Measurements from ENCODE around the gene EHBP1L1.

DNA sequence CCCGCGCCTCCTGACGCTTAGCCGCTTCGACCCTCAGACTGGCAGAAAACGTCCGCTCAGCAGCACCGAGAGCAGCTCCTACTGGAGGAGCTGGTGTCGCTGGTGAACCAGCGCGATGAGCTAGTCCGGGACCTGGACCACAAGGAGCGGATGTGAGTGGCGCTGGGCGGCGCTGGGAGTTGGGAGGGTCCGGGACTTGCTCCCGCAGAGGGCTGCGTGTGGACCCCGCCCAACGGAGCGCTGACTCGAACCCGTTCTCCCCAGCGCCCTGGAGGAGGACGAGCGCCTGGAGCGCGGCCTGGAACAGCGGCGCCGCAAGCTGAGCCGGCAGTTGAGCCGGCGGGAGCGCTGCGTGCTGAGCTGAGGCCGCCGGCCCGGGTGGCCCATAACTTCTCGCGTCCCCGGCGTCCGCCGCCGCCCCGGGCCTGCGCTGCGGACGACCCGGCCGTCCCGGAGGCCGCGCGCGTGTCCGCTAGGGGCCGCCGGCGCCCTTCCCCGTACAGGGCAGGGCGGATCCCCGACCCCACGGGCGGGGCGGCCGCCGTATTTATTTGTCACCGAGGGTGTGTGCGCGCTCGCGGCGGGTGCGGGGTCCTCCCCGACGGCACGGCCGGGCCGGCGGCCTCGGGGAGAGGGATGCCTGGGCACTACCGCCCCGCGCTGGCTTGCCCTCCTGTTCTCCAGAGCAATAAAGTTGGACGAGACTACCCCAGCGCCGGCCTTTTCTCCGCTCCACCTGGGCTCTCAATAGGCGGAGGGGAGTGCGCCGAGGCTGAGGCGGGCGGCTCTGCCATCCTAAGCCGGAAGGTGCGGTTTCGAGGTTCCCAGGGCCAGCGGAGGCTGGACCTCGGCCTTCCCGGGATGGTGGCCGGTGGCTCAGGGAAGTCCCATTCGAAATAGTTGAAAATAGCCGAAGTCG lies 16.3 kb downstream of the EHBP1L1 start:
- TF ChIP-seq, protein P1, sequence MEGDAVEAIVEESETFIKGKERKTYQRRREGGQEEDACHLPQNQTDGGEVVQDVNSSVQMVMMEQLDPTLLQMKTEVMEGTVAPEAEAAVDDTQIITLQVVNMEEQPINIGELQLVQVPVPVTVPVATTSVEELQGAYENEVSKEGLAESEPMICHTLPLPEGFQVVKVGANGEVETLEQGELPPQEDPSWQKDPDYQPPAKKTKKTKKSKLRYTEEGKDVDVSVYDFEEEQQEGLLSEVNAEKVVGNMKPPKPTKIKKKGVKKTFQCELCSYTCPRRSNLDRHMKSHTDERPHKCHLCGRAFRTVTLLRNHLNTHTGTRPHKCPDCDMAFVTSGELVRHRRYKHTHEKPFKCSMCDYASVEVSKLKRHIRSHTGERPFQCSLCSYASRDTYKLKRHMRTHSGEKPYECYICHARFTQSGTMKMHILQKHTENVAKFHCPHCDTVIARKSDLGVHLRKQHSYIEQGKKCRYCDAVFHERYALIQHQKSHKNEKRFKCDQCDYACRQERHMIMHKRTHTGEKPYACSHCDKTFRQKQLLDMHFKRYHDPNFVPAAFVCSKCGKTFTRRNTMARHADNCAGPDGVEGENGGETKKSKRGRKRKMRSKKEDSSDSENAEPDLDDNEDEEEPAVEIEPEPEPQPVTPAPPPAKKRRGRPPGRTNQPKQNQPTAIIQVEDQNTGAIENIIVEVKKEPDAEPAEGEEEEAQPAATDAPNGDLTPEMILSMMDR (IDR thresholded peaks at IDR 0.05; ENCODE audit: borderline replicate concordance, extremely low read depth, low read length, poor library complexity, severe bottlenecking), result no peak
- no peak for TF ChIP-seq EZH2 (IDR thresholded peaks at IDR 0.05; ENCODE audit: borderline replicate concordance, low read depth, low read length, severe bottlenecking)

Measured in DND-41 (cell line).